GM12878 (cell line): ENCODE results near the gene FATE1. TPM values are rescaled to one million over a fixed set of nuclear protein-coding genes. Genes with fewer than 3 reads are reported as not detected.

Experiments used
- ATAC-seq: fragments of 200-7000 bp; cut with Tn5 transposase; 3 replicates; pipeline ENCODE4 v1.9.1; 2020; ENCODE audit warnings: mild to moderate bottlenecking, moderate library complexity
- BruUV-seq: library from RNA; stranded (reverse); fragments of 400-500 nt; replicated peaks from 2 replicates; lab custom pipeline; 2021; lab: Mats Ljungman, UMichigan
- CTCF ChIA-PET: fragments of 300-600 bp; sonication (Branson Sonifier 250); formaldehyde crosslinking; extraction: SDS; loops from one replicate; lab custom pipeline; 2021; ENCODE audit warnings: inconsistent platforms; lab: Yijun Ruan, JAX
- POLR2A ChIA-PET: fragments of 350-600 bp; formaldehyde crosslinking; extraction: SDS; loops from one replicate; lab custom pipeline; 2021; ENCODE audit warnings: inconsistent platforms; lab: Charles Lee
- RAD21 ChIA-PET: fragments of 300-600 bp; sonication (Branson Sonifier 250); formaldehyde crosslinking; loops from one replicate; lab custom pipeline; 2023; ENCODE audit warnings: antibody characterized with exemption; ENCODE audit not compliant: unreplicated experiment; lab: Charles Lee
- SMC1A ChIA-PET: fragments of 300-600 bp; sonication (Branson Sonifier 250); formaldehyde crosslinking; loops from one replicate; lab custom pipeline; 2023; ENCODE audit not compliant: unreplicated experiment, uncharacterized antibody; lab: Charles Lee
- DNase-seq: peaks from one replicate; pipeline ENCODE4 v3.0.0-alpha.2; 2011; ENCODE audit warnings: low read depth, low spot score
- FAIRE-seq: peaks from 3 replicates; lab custom pipeline; 2011; peaks lifted over from hg19 to GRCh38; lab: Jason Lieb, UNC
- H2AFZ ChIP-seq: 2 replicates; pipeline ENCODE4 v1.6.0; 2011; ENCODE audit warnings: low read depth, low read length, control low read depth; ENCODE audit not compliant: control insufficient read depth
- H3K27ac ChIP-seq: 2 replicates; pipeline ENCODE4 v1.5.1; 2011; ENCODE audit warnings: control low read depth; ENCODE audit not compliant: control insufficient read depth, insufficient read depth
- H3K27me3 ChIP-seq, 2 experiments: replicated peaks in 1 of 2; 2 replicates each; pipeline versions ENCODE4 v1.6.0 to v1.6.1; 2011; ENCODE audit warnings: low read length in 1 of 2; ENCODE audit not compliant: control insufficient read depth in 2 of 2, insufficient read depth in 2 of 2
- H3K36me3 ChIP-seq, 2 experiments: 2 replicates each; pipeline ENCODE4 v1.5.1; 2011; ENCODE audit warnings: low read length in 1 of 2; ENCODE audit not compliant: control insufficient read depth in 2 of 2, insufficient read depth in 2 of 2
- H3K4me1 ChIP-seq: 2 replicates; pipeline ENCODE4 v1.6.1; 2011; ENCODE audit warnings: mild to moderate bottlenecking, low read length, moderate library complexity, mixed read lengths; ENCODE audit not compliant: control insufficient read depth, insufficient read depth
- H3K4me2 ChIP-seq: 2 replicates; pipeline ENCODE4 v1.6.0; 2011; ENCODE audit warnings: control low read depth; ENCODE audit not compliant: control insufficient read depth, insufficient read depth
- H3K4me3 ChIP-seq: fragments of 200-600 bp; sonication (generic); 2 replicates; pipeline ENCODE4 v1.5.1; 2016
- H3K79me2 ChIP-seq: 2 replicates; pipeline ENCODE4 v1.6.0; 2011; ENCODE audit warnings: low read length; ENCODE audit not compliant: control insufficient read depth, insufficient read depth
- H3K9ac ChIP-seq: 2 replicates; pipeline ENCODE4 v1.8.0; 2011; ENCODE audit warnings: low read length, control low read depth, mixed read lengths; ENCODE audit not compliant: control insufficient read depth, insufficient read depth
- H3K9me3 ChIP-seq: replicated peaks from 3 replicates; pipeline ENCODE4 v1.5.1; 2011; ENCODE audit warnings: mild to moderate bottlenecking, low read length; ENCODE audit not compliant: control insufficient read depth, insufficient read depth
- H4K20me1 ChIP-seq: 2 replicates; pipeline ENCODE4 v1.6.0; 2011; ENCODE audit not compliant: control insufficient read depth, insufficient read depth
- BMI1 ChIP-seq: fragments of 450-650 bp; IDR thresholded peaks from 2 replicates; pipeline ENCODE4 v1.6.1; 2016; ENCODE audit warnings: mild to moderate bottlenecking, moderate library complexity, borderline replicate concordance
- IKZF1 ChIP-seq: fragments of 450-650 bp; conservative IDR thresholded peaks from 2 replicates; pipeline ENCODE4 v1.6.1; 2017; ENCODE audit warnings: antibody characterized with exemption, mild to moderate bottlenecking
- KLF5 ChIP-seq: fragments of 450-650 bp; IDR thresholded peaks from 2 replicates; pipeline ENCODE4 v1.6.1; 2014; ENCODE audit warnings: mild to moderate bottlenecking; ENCODE audit not compliant: partially characterized antibody
- MTA3 ChIP-seq: IDR thresholded peaks from 2 replicates; pipeline ENCODE4 v1.6.1; 2012; ENCODE audit warnings: low read length, inconsistent platforms, borderline replicate concordance
- NFIC ChIP-seq: IDR thresholded peaks from 2 replicates; pipeline ENCODE4 v1.6.1; 2012; ENCODE audit warnings: low read depth, mild to moderate bottlenecking, inconsistent platforms, low read length, moderate library complexity
- NR2C2 ChIP-seq: IDR thresholded peaks from 2 replicates; pipeline ENCODE4 v1.6.1; 2011; ENCODE audit warnings: borderline replicate concordance, low read depth; ENCODE audit not compliant: control insufficient read depth, insufficient read length
- SIN3A ChIP-seq: IDR thresholded peaks from 2 replicates; pipeline ENCODE4 v1.6.1; 2012; ENCODE audit warnings: low read depth, low read length, improper control_type of control experiment
- SREBF1 ChIP-seq: IDR thresholded peaks from 2 replicates; pipeline ENCODE4 v1.6.1; 2012; ENCODE audit warnings: mild to moderate bottlenecking, low read length
- SRF ChIP-seq, 2 experiments: IDR thresholded peaks; 2 replicates each; pipeline ENCODE4 v1.6.1; 2011; ENCODE audit warnings: low read depth in 2 of 2, low read length in 2 of 2, mild to moderate bottlenecking in 1 of 2, moderate library complexity in 1 of 2
- WGBS: methylation state at CpG from one replicate; pipeline ENCODE4 v1.1.6; 2016; ENCODE audit warnings: low lambda C conversion rate; ENCODE audit not compliant: insufficient replicate concordance, insufficient coverage; ENCODE audit errors: missing lambda C conversion rate; 5-methylcytosine and 5-hydroxymethylcytosine counted together
- in situ Hi-C: fragments of 300-500 bp; cut with MboI; formaldehyde crosslinking; loops from 9 replicates; pipeline ENCODE4 v1.14.3; 2018; ENCODE audit warnings: mixed read lengths
- intact Hi-C: fragments of 100-400 bp; cut with micrococcal nuclease; formaldehyde crosslinking; loops from one replicate; pipeline ENCODE4 v1.14.2; 2022; ENCODE audit not compliant: unreplicated experiment
- polyA plus RNA-seq, 11 experiments: library from polyadenylated mRNA; depleted of rRNA in 4 of 11; unstranded in 6 of 11; stranded (reverse) in 5 of 11; fragments of >200 nt; fragmentation: Nextera tagmentation in 4 of 11; fragmentation: Illumina TruSeq in 1 of 11; extraction: Ambion mirVana in 4 of 11; extraction: Trizol in 1 of 11; gene quantifications; 1 replicate in 1 of 11; 2 replicates in 10 of 11; pipeline versions ENCODE4 v1.2.1 to v1.2.3, GENCODE V29; 2011 to 2016; ENCODE audit warnings: inconsistent platforms in 2 of 11, missing spikeins in 2 of 11, low read depth in 1 of 11
- total RNA-seq, 4 experiments: library from RNA; depleted of rRNA in 3 of 4; stranded (reverse); fragments of >200 nt in 3 of 4; fragmentation: Illumina TruSeq in 1 of 4; extraction: Trizol in 1 of 4; gene quantifications; 2 replicates each; pipeline versions ENCODE4 v1.2.1 to v1.2.3, GENCODE V29; 2013 to 2021
- TF ChIP-seq, protein P1 (sequence below): fragments of 450-650 bp; formaldehyde crosslinking; IDR thresholded peaks from 2 replicates; pipeline ENCODE4 v1.4.0; 2020; ENCODE audit warnings: mild to moderate bottlenecking, moderate library complexity
- TF ChIP-seq, protein P2 (sequence below): fragments of 450-650 bp; formaldehyde crosslinking; IDR thresholded peaks from 2 replicates; pipeline ENCODE4 v1.5.0; 2022; ENCODE audit warnings: mild to moderate bottlenecking, missing genetic modification characterization

Gene FATE1
- total and polyA plus RNA-seq, 10 of the 15 experiments (the other 5 are each of a cell fraction or from before 2014, with no cell fraction given) = 0.26 to 0.28 TPM; not detected in 8

DNA sequence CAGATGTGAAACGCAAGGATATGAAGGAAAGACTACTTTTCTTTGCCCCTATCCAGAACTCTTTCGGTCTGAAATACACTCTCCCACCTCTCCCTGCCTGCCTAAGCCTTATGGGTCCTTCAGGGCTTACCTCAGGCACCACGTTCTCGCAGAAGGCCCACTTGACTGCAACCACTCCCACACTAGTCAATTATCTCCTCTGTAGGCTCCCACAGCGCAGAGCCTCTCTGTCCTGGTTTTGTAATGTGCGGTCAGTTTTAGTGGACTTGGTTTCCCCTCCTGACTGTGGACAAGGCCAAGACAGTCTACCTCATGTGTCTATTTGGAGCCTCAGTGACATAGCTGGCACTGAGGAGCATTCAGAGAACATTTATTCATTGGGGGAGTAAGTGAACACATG is 29.8 kb downstream of the FATE1 start:
- Histone ChIP-seq H3K4me1 (no peaks in the 10 kb centered on the region), H3K9ac (no peak overlapping the region), H3K79me2 (no peaks in the 10 kb centered on the region), H3K27me3 (no peaks in the 10 kb centered on the region; a peak in 1 of 4 replicates), H3K4me2 (no peak overlapping the region), H4K20me1 (no peaks in the 10 kb centered on the region), H3K4me3 (no peak overlapping the region), H2AFZ (no peak overlapping the region), H3K27ac (no peak overlapping the region), H3K9me3 (no peaks in the 10 kb centered on the region), H3K36me3 (no peaks in the 10 kb centered on the region)
- TF ChIP-seq MTA3 = no peak
- TF ChIP-seq SREBF1 = no peak
- no peak for TF ChIP-seq SIN3A
- no peak for TF ChIP-seq NFIC
- no peak for TF ChIP-seq SRF (IDR thresholded peaks at IDR 0.05; ENCODE audit: low read depth in 2 of 2, low read length in 2 of 2)
- TF ChIP-seq BMI1 = no peak
- TF ChIP-seq, protein P1, sequence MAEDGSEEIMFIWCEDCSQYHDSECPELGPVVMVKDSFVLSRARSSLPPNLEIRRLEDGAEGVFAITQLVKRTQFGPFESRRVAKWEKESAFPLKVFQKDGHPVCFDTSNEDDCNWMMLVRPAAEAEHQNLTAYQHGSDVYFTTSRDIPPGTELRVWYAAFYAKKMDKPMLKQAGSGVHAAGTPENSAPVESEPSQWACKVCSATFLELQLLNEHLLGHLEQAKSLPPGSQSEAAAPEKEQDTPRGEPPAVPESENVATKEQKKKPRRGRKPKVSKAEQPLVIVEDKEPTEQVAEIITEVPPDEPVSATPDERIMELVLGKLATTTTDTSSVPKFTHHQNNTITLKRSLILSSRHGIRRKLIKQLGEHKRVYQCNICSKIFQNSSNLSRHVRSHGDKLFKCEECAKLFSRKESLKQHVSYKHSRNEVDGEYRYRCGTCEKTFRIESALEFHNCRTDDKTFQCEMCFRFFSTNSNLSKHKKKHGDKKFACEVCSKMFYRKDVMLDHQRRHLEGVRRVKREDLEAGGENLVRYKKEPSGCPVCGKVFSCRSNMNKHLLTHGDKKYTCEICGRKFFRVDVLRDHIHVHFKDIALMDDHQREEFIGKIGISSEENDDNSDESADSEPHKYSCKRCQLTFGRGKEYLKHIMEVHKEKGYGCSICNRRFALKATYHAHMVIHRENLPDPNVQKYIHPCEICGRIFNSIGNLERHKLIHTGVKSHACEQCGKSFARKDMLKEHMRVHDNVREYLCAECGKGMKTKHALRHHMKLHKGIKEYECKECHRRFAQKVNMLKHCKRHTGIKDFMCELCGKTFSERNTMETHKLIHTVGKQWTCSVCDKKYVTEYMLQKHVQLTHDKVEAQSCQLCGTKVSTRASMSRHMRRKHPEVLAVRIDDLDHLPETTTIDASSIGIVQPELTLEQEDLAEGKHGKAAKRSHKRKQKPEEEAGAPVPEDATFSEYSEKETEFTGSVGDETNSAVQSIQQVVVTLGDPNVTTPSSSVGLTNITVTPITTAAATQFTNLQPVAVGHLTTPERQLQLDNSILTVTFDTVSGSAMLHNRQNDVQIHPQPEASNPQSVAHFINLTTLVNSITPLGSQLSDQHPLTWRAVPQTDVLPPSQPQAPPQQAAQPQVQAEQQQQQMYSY (CRISPR knock-in tag) = no peak
- TF ChIP-seq, protein P2, sequence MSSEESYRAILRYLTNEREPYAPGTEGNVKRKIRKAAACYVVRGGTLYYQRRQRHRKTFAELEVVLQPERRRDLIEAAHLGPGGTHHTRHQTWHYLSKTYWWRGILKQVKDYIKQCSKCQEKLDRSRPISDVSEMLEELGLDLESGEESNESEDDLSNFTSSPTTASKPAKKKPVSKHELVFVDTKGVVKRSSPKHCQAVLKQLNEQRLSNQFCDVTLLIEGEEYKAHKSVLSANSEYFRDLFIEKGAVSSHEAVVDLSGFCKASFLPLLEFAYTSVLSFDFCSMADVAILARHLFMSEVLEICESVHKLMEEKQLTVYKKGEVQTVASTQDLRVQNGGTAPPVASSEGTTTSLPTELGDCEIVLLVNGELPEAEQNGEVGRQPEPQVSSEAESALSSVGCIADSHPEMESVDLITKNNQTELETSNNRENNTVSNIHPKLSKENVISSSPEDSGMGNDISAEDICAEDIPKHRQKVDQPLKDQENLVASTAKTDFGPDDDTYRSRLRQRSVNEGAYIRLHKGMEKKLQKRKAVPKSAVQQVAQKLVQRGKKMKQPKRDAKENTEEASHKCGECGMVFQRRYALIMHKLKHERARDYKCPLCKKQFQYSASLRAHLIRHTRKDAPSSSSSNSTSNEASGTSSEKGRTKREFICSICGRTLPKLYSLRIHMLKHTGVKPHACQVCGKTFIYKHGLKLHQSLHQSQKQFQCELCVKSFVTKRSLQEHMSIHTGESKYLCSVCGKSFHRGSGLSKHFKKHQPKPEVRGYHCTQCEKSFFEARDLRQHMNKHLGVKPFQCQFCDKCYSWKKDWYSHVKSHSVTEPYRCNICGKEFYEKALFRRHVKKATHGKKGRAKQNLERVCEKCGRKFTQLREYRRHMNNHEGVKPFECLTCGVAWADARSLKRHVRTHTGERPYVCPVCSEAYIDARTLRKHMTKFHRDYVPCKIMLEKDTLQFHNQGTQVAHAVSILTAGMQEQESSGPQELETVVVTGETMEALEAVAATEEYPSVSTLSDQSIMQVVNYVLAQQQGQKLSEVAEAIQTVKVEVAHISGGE (CRISPR knock-in tag) = no peak
- no peak for TF ChIP-seq KLF5
- no peak for TF ChIP-seq NR2C2
- no peak for TF ChIP-seq IKZF1
- in situ Hi-C loops = no loop called here
- ChIA-PET RAD21 (no interaction called here), SMC1A (no interaction called here), POLR2A (no interaction called here), CTCF (no interaction called here)
- no peak for FAIRE-seq
- 31% methylated on average over 6 of the region's 6 CpGs for WGBS
- intact Hi-C loops = no loop called here
- no peak for ATAC-seq
- DNase-seq = no peak
- BruUV-seq = no TSS peak
